Uterus (tissue), 4 donors: ENCODE data around the gene TBR1. TPM values are rescaled to one million over a fixed set of nuclear protein-coding genes. Genes with fewer than 3 reads are reported as not detected.
A peak's percentile ranks its signal among the peaks of the same experiment; 100 is the strongest.

Source experiments
- DNase-seq, 2 donors: peaks; one replicate each; pipeline ENCODE4 v3.0.0-alpha.2; 2019 to 2020
- H3K27ac ChIP-seq, 2 donors: fragments of 200-600 bp; sonication (generic); 1 replicate in 1 of 2; 2 replicates in 1 of 2; pipeline ENCODE4 v1.5.1; 2016 to 2018
- H3K27me3 ChIP-seq, 2 donors: fragments of 200-600 bp; sonication (generic); one replicate each; pipeline ENCODE4 v1.5.1; 2018 to 2019; ENCODE audit warnings: control low read depth in 1 of 2
- H3K36me3 ChIP-seq, 2 donors: fragments of 200-600 bp; sonication (generic); one replicate each; pipeline ENCODE4 v1.5.1; 2019; ENCODE audit warnings: control low read depth in 1 of 2
- H3K4me1 ChIP-seq, 2 donors: fragments of 200-600 bp; sonication (generic); one replicate each; pipeline ENCODE4 v1.5.1; 2018 to 2019; ENCODE audit warnings: control low read depth in 1 of 2
- H3K4me3 ChIP-seq, 2 donors: fragments of 200-600 bp; sonication (generic); 1 replicate in 1 of 2; 2 replicates in 1 of 2; pipeline ENCODE4 v1.5.1; 2018 to 2019; ENCODE audit warnings: mild to moderate bottlenecking in 1 of 2
- H3K9me3 ChIP-seq, 2 donors: fragments of 200-600 bp; sonication (generic); one replicate each; pipeline ENCODE4 v1.5.1; 2019; ENCODE audit warnings: control low read depth in 1 of 2
- CTCF ChIP-seq, 4 experiments: fragments of 200-600 bp in 2 of 4; fragments of 450-650 bp in 2 of 4; sonication (generic) in 2 of 4; IDR thresholded peaks; one replicate each; pipeline ENCODE4 v1.5.1; 2016 to 2019; ENCODE audit warnings: antibody characterized with exemption in 4 of 4, mild to moderate bottlenecking in 2 of 4, moderate library complexity in 1 of 4
- POLR2A ChIP-seq, 2 donors: fragments of 450-650 bp; IDR thresholded peaks; one replicate each; pipeline ENCODE4 v1.6.1; 2016; ENCODE audit warnings: antibody characterized with exemption in 2 of 2, mild to moderate bottlenecking in 1 of 2, moderate library complexity in 1 of 2
- intact Hi-C: fragments of 100-400 bp; cut with DNase I; formaldehyde crosslinking; loops from one replicate; pipeline ENCODE4 v1.15.1; 2023; ENCODE audit warnings: low total_unique reads
- total RNA-seq, 4 donors: library from RNA; depleted of rRNA in 3 of 4; stranded (reverse); fragments of >200 nt in 3 of 4; gene quantifications; one replicate each; pipeline versions ENCODE4 v1.1.0 to v1.2.4, GENCODE V29; 2014 to 2023
- donor health status: DM: yes; HTN: yes; CAD: no.

The TBR1 gene
- total RNA-seq, 4 donors from 2014 or later: not detected

- no peak overlapping the region for H3K27ac ChIP-seq
- H3K36me3 ChIP-seq: no peaks in the 10 kb centered on the region
- H3K4me3 ChIP-seq: peak overlapping the region; percentile 1 to 38
- peaks cover 13 to 40% of the 10 kb centered on the region in 2 donors for H3K27me3 ChIP-seq
- no peak for DNase-seq
- peaks cover 0 to 6% of the 10 kb centered on the region in 2 donors for H3K4me1 ChIP-seq
- H3K9me3 ChIP-seq: no peaks in the 10 kb centered on the region
- TF ChIP-seq POLR2A (IDR thresholded peaks at IDR 0.05) (no peak), CTCF (IDR thresholded peaks at IDR 0.05) (no peak)
- intact Hi-C loops: no loop called here
These were observed 1.8 kb upstream of the TBR1 start for GRCh38 chr2:161414042-161415033.

- peak overlapping the region in 1 of 2 donors; percentile 38 for H3K4me3 ChIP-seq
- TF ChIP-seq POLR2A (IDR thresholded peaks at IDR 0.05): no peak
- TF ChIP-seq CTCF (IDR thresholded peaks at IDR 0.05): no peak
- no peaks in the 10 kb centered on the region for H3K9me3 ChIP-seq
- peaks cover 13 to 48% of the 10 kb centered on the region in 2 donors for H3K27me3 ChIP-seq
- no peaks in the 10 kb centered on the region for H3K36me3 ChIP-seq
- H3K27ac ChIP-seq: no peak overlapping the region
- intact Hi-C loops: no loop called here
- no peak for DNase-seq
- H3K4me1 ChIP-seq: peaks cover 0 to 6% of the 10 kb centered on the region in 2 donors
These were observed 787 bp upstream of the TBR1 start for GRCh38 chr2:161415034-161415986.

- no peak for DNase-seq
- TF ChIP-seq POLR2A (IDR thresholded peaks at IDR 0.05): no peak
- TF ChIP-seq CTCF (IDR thresholded peaks at IDR 0.05): no peak
- no peaks in the 10 kb centered on the region for H3K9me3 ChIP-seq
- intact Hi-C loops: no loop called here
- H3K27ac ChIP-seq: no peak overlapping the region
- H3K27me3 ChIP-seq: peaks cover 13 to 59% of the 10 kb centered on the region in 2 donors
- no peak overlapping the region for H3K4me3 ChIP-seq
- peaks cover 0 to 6% of the 10 kb centered on the region in 2 donors for H3K4me1 ChIP-seq
- H3K36me3 ChIP-seq: no peaks in the 10 kb centered on the region
These were observed 776 bp downstream of the TBR1 start for GRCh38 chr2:161416708-161417437.

- no peak for DNase-seq
- Histone ChIP-seq H3K9me3 (no peaks in the 10 kb centered on the region), H3K4me3 (no peak overlapping the region), H3K27me3 (peaks cover 13 to 67% of the 10 kb centered on the region in 2 donors), H3K27ac (no peak overlapping the region), H3K36me3 (no peaks in the 10 kb centered on the region), H3K4me1 (peaks cover 0 to 6% of the 10 kb centered on the region in 2 donors)
- TF ChIP-seq POLR2A (IDR thresholded peaks at IDR 0.05): no peak
- no peak for TF ChIP-seq CTCF (IDR thresholded peaks at IDR 0.05)
- intact Hi-C loops: no loop called here
These were observed 1.6 kb downstream of the TBR1 start for GRCh38 chr2:161417438-161418274.
